Chondrocyte (in vitro differentiated cells): Measurements from ENCODE around the gene GPRC5D. TPM values are rescaled to one million over a fixed set of nuclear protein-coding genes. Genes with fewer than 3 reads are reported as not detected.
A peak's percentile ranks its signal among the peaks of the same experiment; 100 is the strongest.

Source experiments
- DNase-seq: peaks from one replicate; pipeline ENCODE4 v3.0.0; 2021; ENCODE audit warnings: mixed read lengths, low spot score
- H3K27ac Mint-ChIP-seq: one replicate; pipeline ENCODE4 v1.8.0; 2021; ENCODE audit warnings: mild to moderate bottlenecking, moderate library complexity, mixed read lengths; ENCODE audit not compliant: unreplicated experiment
- H3K27me3 Mint-ChIP-seq: 2 replicates; pipeline ENCODE4 v1.8.0; 2021; ENCODE audit warnings: low read depth, mixed read lengths
- H3K36me3 Mint-ChIP-seq: 2 replicates; pipeline ENCODE4 v1.8.0; 2021; ENCODE audit warnings: low read depth, mixed read lengths
- H3K4me1 Mint-ChIP-seq: 2 replicates; pipeline ENCODE4 v1.8.0; 2021; ENCODE audit warnings: low read depth, mild to moderate bottlenecking, mixed read lengths
- H3K4me3 Mint-ChIP-seq: one replicate; pipeline ENCODE4 v1.8.0; 2021; ENCODE audit warnings: mild to moderate bottlenecking, moderate library complexity, mixed read lengths; ENCODE audit not compliant: unreplicated experiment
- H3K9me3 Mint-ChIP-seq: 2 replicates; pipeline ENCODE4 v1.8.0; 2021; ENCODE audit warnings: low read depth, mixed read lengths
- CTCF ChIP-seq: fragments of 200-600 bp; sonication (generic); IDR thresholded peaks from 2 replicates; pipeline ENCODE4 v1.5.0; 2021; ENCODE audit warnings: antibody characterized with exemption, mild to moderate bottlenecking, moderate library complexity
- total RNA-seq: library from RNA; stranded (reverse); gene quantifications from 3 replicates; pipeline ENCODE4 v1.2.1, GENCODE V29; 2021

GPRC5D gene
- total RNA-seq, 1 donor from 2014 or later, result not detected

GRCh38 chr12:12891080-12891880 lies 60.7 kb downstream of the GPRC5D start, which contains the start of gene GPRC5A:
Gene GPRC5A, plus strand, starts transcription at chr12:12891562. Its CDS starts 16,688 bp downstream, at chr12:12908250.
- H3K4me3 Mint-ChIP-seq, result peak within 1 kb of the TSS; percentile 85
- DNase-seq, result peak; percentile 95
- peak within 1 kb of the TSS; percentile 91 for H3K27ac Mint-ChIP-seq
- H3K36me3 Mint-ChIP-seq, result no peaks in the 10 kb centered on the region
- peaks cover 46% of the 10 kb centered on the region for H3K4me1 Mint-ChIP-seq
- TF ChIP-seq CTCF, result peak; percentile 67
- H3K27me3 Mint-ChIP-seq, result no peaks in the 10 kb centered on the region
- H3K9me3 Mint-ChIP-seq, result no peaks in the 10 kb centered on the region

Other genes with a start within 250 kb of the GPRC5D start
- gene CDKN1B, start 234.8 kb downstream of the GPRC5D start, total RNA-seq, result 32.1 to 37.9 TPM (median 35.9 TPM) in 3 replicates
- gene APOLD1, start 166.5 kb downstream of the GPRC5D start, total RNA-seq, result 4.2 to 8.1 TPM (median 7.1 TPM) in 3 replicates
- 33.6 to 44.0 TPM (median 39.3 TPM) in 3 replicates for gene DDX47, start 138.8 kb downstream of the GPRC5D start, total RNA-seq
- gene GPRC5A, start 60.6 kb downstream of the GPRC5D start, total RNA-seq, result 8.1 to 13.1 TPM (median 10.5 TPM) in 3 replicates
- gene HEBP1, start 48.1 kb upstream of the GPRC5D start, total RNA-seq, result 39.7 to 52.3 TPM (median 50.7 TPM) in 3 replicates
- gene FAM234B, start 92.2 kb upstream of the GPRC5D start, total RNA-seq, result 3.4 to 5.0 TPM (median 3.8 TPM) in 3 replicates
- 0.36 to 0.38 TPM in 2 of 3 replicates, not detected in the other for gene GSG1, start 151.5 kb upstream of the GPRC5D start, total RNA-seq
- 30.7 to 58.3 TPM (median 35.7 TPM) in 3 replicates for gene EMP1, start 244.6 kb upstream of the GPRC5D start, total RNA-seq